ENCODE results near the gene ACTRT2. TPM values are rescaled to one million over a fixed set of nuclear protein-coding genes. Genes with fewer than 3 reads are reported as not detected.

ACTRT2 gene
- total and polyA plus RNA-seq, 2 experiments from 2014 or later: not detected

- Histone ChIP-seq H3K27me3 (ENCODE audit: insufficient read depth) (no peaks in the 10 kb centered on the region), H3K4me1 (ENCODE audit: insufficient read depth) (no peaks in the 10 kb centered on the region), H2AFZ (no peak overlapping the region), H3K36me3 (ENCODE audit: insufficient read depth) (no peaks in the 10 kb centered on the region), H3K9me2 (ENCODE audit: insufficient read depth) (no peaks in the 10 kb centered on the region), H3K4me3 (no peak overlapping the region), H3K79me2 (replicated peaks; ENCODE audit: insufficient read depth) (no peaks in the 10 kb centered on the region), H3F3A (replicated peaks; ENCODE audit: low read depth) (no peaks in the 10 kb centered on the region), H4K20me1 (replicated peaks; ENCODE audit: insufficient read depth) (no peaks in the 10 kb centered on the region), H3K4me2 (no peak overlapping the region), H3K27ac (ENCODE audit: low read depth) (no peak overlapping the region)
- Mint-ChIP-seq H3K9me3 (no peaks in the 10 kb centered on the region), H3K27ac (no peak overlapping the region), H3K36me3 (ENCODE audit: low read depth) (no peaks in the 10 kb centered on the region), H3K4me3 (no peak overlapping the region), H3K4me1 (no peaks in the 10 kb centered on the region), H3K27me3 (ENCODE audit: insufficient read depth, low read depth, poor library complexity) (peaks cover 9% of the 10 kb centered on the region)
- no peak for ATAC-seq
- no peak for TF ChIP-seq EZH2phosphoT487 (IDR thresholded peaks at IDR 0.05; ENCODE audit: unreplicated experiment)
- no peak for TF ChIP-seq STAT1 (IDR thresholded peaks at IDR 0.05; ENCODE audit: unreplicated experiment)
- no peak for TF ChIP-seq CREB1 (CRISPR knock-in tag; IDR thresholded peaks at IDR 0.05; ENCODE audit: low read depth)
- TF ChIP-seq JUNB (IDR thresholded peaks at IDR 0.05; ENCODE audit: unreplicated experiment): no peak
- TF ChIP-seq POLR2AphosphoS5 (IDR thresholded peaks at IDR 0.05; ENCODE audit: low read depth): no peak
- no peak for TF ChIP-seq ZNF331 (CRISPR knock-in tag; IDR thresholded peaks at IDR 0.05; ENCODE audit: low read depth)
- no peak for TF ChIP-seq REST (IDR thresholded peaks at IDR 0.05; ENCODE audit: unreplicated experiment)
- no peak for TF ChIP-seq ETS1 (IDR thresholded peaks at IDR 0.05)
- TF ChIP-seq EZH2 (IDR thresholded peaks at IDR 0.05; ENCODE audit: low read depth, unreplicated experiment): no peak
- TF ChIP-seq CTCF (conservative IDR thresholded peaks at IDR 0.05; ENCODE audit: low read depth in 2 of 2): no peak
- TF ChIP-seq NANOG (IDR thresholded peaks at IDR 0.05; ENCODE audit: borderline replicate concordance): no peak
- no peak for TF ChIP-seq ZNF114 (CRISPR knock-in tag; IDR thresholded peaks at IDR 0.05)
- DNase-seq (ENCODE audit: low spot score): no peak
Observed at GRCh38 chr1:3030663-3031381, 9.6 kb downstream of the ACTRT2 start.

All from GM23338 (cell line).